ENCODE data around the gene ZCCHC18. TPM values are rescaled to one million over a fixed set of nuclear protein-coding genes. Genes with fewer than 3 reads are reported as not detected.
"Not testable (repeated sequence)": the region's sequence is repeated elsewhere in the genome, so short reads cannot be mapped to it uniquely, and the experiment has no call there.

The ZCCHC18 gene
- 6.1 TPM for polyA plus RNA-seq (ENCODE audit: insufficient read length)
- long read RNA-seq, donor 1, result 0 reads
- long read RNA-seq, donor 2, result 0 reads
- long read RNA-seq, donor 3, partial matches to known transcripts, result 0 of 2 reads
- long read RNA-seq, donor 3, other reads (novel, unspliced or antisense), result 0 of 2 reads
- long read RNA-seq, donor 4, result 0 reads
- long read RNA-seq, donor 5, partial matches to known transcripts, result 0 of 2 reads
- long read RNA-seq, donor 5, other reads (novel, unspliced or antisense), result 0 of 2 reads
- long read RNA-seq, donor 6, partial matches to known transcripts, result 0 of 1 reads
- long read RNA-seq, donor 6, other reads (novel, unspliced or antisense), result 0 of 1 reads
- long read RNA-seq, donor 7, partial matches to known transcripts, result 0 of 2 reads
- long read RNA-seq, donor 7, other reads (novel, unspliced or antisense), result 0 of 2 reads
- long read RNA-seq, donor 8, partial matches to known transcripts, result 0 of 9 reads
- long read RNA-seq, donor 8, other reads (novel, unspliced or antisense), result 8 of 9 reads

DNA sequence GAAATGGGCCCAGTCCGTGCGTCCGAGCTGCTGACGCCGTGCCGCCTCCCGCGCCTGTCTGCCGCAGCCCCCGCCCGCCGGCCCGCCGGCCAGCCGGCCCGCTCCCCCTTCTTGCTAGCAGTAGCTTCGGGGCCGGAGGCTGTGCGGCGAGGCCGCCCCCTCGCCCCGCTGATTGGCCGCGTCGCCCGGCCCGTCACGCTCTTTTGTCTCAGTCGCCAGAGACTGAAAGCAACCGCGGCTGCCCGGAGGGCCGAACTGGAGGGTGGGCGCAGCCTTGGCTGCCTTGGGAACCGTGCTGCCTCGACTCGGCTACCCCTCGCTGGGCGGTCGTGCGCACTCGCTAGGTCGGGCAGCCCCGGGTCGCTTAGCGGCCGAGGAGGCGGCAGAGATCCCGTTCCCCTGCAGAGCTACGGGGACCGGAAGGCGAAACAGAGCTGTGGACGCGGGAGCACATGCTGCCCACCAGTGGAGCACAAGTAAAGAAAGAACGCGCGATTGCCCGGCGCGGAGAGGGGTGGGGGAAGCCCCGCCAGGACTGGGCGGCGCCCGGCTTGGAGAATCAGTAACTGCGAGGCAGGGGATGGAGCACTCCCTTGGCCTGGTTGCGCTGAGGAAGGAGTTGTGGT is at the start of gene ZCCHC18:
Gene ZCCHC18 (plus strand): TSS at position 198 of the 626 bp plus-strand sequence. CDS start 1,589 bp downstream, outside the sequence.
- DNase-seq, result peak; percentile 53

DNA sequence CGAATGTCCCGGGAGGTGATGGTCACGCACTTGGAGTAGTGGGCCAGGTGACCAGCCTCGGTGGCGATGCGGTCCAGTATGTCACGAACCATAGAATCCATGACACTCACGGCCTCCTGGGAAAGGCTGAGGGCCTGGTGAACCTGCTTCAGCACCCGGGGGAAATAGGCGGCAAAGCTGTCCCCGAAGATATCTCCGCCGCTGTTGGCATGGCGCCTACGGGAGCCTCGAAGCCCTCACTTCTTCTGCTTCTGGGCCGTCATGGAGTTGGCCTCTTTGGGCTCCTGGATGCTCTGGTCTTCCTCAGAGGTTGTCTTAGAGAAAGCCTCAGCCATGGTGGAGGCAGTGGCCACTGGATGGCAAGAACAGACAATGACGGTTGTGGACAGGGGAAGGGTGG is 49.7 kb upstream of the ZCCHC18 start:
- not testable (repeated sequence) for DNase-seq

DNA sequence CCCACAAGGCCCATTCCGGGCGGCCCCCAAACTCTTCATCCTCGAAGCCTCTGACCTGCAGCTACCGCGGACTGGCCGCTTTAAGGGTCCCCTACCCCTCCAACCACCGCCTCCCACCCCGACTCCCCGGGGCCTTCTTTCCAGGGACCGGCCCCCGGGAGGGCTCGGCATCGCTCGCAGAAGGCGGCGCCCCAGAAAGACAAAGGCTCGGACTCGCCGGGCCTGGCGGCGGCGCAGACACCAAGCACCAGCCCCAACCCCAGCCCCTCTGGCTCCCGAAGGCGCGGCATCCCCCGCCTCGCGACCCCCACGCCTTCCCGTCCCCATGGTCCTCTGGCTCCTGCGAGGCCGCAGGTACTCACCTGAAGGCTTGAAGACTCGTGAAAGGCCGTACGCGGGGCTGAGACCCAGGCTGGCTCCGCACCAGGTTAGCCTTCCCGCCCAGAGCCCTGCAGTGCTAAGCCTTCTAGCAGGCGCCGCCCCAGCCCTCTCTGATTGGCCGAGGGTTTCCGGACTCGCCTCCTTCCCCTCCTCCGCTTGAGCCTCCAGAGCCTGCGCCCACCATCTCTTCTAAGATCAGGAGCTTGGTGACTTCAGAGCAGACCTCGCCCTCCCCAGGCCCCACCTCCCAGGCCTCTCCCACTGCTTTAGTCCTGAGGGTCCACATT is 36.4 kb upstream of the ZCCHC18 start, which contains the start of gene TMSB15C:
Gene TMSB15C (minus strand): TSS at position 459 of the 668 bp plus-strand sequence.
- not testable (repeated sequence) for DNase-seq

DNA sequence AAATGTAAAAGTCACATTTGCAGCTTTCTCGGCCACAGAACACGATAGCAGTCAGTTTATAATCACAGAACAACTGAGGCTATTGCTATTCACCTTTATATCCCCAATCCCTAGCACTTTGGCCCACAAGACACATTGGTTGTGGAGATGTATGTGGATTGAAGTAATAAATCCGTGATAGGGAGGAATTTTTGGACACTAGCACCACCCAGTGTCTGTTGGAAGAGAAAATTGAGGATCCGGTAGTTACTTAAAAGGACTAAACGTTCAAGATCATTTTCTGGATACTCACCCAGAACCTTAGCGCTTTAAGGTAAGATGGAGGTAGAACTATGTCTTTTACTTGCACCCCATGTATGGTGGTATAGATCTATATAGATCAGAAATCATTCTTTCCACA is 34.5 kb upstream of the ZCCHC18 start:
- DNase-seq, result not testable (repeated sequence)

DNA sequence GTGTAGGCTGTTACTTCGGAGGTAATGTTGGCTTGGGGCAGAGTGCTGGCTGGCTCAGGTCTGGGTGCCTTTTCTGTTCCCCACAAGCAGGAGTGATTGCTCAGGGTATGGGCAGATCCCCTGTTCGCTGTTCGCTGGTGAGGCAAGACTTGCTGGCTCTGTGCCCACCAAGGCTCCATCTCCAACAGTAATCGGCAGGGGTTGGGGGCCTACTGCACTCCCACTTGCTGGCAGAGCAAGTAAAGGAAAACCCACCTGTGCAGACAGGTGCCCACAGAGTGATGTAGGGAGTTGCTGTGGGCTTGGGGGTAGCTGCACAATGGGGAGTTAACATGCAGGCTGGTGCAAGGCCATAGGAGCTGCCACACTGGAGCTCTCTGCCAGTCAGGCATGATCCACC is 28.3 kb upstream of the ZCCHC18 start:
- no peak for DNase-seq

DNA sequence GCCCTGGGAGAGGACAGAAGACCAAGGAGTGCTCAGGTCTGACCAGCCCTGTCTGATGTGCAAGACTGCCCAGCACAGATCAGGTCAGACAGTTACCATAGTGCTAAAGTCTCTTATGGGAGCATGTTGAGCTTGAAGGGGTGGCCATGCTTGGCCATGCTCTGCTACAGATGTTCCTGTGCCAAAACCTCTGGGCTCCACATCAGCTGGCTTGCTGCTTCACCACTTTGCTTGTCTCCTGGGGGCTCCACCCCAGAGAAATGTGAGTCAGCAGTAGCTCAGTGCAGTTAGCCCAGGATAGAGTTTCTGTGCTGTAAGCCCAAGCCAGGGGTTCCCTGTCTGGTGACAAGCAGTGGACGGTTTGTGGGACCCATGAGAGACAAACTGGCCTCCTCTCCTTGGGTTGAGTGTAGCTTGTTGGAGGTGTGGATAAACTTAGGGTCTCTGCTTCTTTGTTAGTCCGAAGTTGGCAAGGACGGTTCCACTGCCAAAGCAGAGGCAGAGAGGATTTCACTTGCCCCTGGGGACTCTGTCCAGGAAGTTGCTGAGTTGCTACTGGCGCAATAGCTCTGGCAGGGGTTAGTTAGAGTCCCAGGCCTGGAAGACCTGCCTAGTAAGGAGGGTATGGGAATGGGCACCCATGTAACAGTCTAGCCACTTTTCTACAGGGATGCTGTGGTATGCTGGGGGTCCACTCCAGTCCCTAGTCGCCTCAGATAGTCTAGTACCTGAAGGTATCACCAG is 27.6 kb upstream of the ZCCHC18 start:
- no peak for DNase-seq

DNA sequence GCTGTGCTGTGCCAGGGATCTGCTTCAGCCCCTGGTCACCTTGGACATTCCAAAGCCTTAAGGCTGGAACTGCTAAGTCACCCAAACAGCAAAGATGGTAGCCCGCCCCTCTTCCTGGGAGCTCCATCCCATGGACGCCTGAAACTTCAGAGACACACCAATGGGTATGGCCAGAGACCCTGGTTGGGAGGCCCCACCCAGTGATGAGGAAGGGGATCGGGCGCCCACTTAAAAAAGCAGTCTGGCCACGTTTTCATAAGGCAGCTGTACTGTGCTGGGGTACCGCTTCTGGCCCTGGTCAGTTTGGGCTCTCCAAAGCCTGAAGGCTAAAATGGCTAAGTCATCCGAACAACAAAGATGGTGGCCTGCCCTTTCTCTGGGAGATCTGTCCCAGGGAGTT is 26.8 kb upstream of the ZCCHC18 start:
- DNase-seq, result no peak

DNA sequence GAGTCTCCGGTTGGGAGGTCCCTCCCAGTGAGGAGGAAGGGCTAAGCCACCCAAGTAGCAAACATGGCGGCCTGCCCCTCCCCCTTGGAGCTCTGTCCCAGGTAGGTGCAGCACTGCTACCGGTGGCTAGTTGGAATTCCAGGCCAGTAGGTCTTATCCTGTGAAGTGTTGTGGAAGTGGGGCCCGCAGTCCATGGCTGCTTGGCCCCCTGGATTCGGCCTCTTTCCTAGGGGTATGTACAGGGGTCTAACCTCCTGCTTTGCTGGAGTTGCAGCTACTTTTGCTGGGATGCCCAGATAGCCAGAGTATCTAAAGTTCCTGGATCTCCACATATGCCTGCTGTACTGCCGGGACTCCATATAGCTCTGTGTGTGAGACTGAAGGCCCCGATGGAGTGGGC is 26.4 kb upstream of the ZCCHC18 start:
- DNase-seq, result no peak

DNA sequence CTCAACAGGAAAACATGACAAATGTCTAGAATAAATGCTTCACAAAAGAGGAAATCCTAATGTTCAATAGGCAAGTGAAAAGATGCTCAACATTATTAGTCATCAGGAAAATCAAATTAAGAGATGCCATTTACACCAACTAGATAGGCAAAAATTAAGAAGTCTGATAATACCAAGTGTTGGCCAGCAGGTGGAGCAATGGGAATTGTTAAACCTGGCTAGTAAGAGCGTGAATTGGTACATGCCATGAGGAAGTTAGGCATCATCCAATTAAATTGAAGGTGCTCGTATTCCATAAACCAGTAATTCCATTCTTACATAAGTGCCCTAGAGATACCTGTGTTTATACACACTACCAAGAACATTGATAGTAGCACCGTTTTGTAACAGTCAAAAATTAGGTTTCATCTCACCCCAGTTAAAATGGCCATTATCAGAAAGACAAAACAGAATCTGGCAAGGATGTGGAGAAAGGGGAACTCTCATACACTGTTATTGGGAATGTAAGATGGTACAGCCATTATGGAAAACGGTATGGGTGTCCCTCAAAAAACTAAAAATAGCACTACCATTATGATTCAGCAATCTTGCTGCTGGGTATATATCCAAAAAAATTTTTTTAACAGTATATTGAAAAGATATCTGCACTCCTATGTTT is 14.0 kb upstream of the ZCCHC18 start:
- DNase-seq, result peak; percentile 57

DNA sequence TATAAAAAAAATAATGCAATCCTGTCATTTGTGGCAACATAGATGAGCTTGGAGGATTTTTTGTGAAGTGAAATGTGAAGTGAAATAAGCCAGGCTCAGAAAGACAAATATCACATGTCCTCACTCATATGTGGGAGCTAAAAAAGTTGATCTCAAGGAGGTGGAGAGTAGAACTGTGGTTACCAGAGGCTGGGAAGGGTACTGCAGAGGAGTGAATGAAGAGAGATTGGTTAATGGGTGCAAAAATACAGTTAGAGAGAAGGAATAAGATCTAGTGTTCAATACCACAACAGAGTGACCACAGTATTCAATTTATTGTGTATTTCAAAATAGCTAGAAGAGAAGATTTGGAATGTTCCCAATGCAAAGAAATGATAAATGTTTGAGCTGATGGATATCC is 13.4 kb upstream of the ZCCHC18 start:
- no peak for DNase-seq

DNA sequence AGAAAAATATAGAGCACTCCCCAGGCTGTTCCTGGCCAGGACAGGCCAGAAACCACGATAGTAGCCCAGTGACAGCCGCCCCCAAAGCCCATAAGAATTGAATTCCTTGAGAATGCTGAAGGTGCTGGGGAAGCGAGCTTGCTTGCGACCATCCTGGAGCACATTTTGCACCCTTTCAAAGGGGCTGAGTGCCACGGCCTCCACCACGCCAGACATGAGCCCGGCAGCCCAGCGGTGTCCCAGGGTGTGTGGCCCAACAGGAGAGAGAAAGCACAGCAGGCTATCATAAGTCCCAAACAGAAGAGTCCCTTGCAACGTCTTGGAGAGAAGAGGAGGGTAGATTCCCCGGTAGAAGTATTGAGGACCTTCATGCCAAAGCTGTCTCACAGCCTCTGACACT is 7.6 kb upstream of the ZCCHC18 start:
- no peak for DNase-seq

DNA sequence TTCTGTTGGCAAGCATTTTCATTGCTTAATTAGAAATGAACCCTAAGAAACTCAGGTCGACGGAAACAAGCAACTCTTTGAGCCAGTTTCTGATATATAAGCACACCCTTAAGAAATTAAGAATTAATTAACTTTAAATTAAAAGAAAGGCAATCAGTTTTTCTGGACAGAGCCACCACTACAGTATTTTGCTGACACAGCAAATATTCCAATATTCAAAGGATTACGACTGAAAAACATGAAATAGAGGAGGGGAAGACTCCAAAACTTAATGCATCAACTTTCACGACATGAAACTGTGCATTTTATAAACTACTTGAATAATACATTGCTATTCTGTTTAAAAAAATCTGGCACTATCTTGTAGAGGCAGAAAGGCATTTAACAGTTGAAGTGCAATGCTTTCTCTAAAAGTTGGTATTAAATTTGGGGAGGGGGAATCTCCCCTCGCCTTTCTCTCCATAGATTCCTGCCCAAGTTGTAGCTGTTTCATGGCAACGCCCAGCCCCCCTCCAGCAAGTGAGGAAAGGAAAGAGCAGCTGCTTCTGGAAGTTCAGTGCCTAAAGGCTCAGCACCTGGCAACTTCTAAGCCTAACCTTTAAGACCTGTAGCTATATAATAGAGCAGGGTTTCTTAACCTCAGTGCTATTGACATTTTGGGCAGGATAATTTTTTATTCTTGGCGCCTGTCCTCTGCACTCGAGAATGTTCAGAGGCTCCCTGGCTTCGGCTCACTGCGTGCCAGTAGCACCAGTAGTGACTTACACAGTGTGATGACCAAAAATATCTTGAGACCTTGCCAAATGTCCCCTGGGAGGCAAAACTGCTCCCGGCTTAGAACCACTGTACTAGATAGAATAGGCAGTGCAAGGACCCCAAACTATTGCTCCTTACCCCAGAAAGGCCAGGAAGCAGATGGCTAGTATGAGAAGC is 6.7 kb upstream of the ZCCHC18 start:
- DNase-seq, result no peak

DNA sequence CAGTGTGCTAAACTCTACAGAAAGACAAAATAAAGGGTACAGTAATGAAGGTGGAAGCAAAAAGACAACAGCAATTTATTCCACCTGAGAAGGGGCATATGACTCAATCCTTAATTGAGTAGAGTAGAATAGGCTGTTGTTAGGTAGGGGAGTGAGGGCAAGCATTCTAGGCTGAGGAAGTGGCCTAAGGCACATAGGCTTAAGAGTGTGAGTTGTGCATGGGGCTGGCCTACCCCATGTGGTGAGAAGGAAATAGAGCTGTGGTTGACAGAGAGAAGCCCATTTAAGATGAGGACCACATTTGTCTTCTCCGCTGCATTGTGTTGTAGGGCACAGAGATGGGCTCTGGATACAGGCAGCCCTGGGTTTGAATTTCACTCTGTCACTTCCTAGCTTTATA is 3.4 kb upstream of the ZCCHC18 start:
- no peak for DNase-seq

DNA sequence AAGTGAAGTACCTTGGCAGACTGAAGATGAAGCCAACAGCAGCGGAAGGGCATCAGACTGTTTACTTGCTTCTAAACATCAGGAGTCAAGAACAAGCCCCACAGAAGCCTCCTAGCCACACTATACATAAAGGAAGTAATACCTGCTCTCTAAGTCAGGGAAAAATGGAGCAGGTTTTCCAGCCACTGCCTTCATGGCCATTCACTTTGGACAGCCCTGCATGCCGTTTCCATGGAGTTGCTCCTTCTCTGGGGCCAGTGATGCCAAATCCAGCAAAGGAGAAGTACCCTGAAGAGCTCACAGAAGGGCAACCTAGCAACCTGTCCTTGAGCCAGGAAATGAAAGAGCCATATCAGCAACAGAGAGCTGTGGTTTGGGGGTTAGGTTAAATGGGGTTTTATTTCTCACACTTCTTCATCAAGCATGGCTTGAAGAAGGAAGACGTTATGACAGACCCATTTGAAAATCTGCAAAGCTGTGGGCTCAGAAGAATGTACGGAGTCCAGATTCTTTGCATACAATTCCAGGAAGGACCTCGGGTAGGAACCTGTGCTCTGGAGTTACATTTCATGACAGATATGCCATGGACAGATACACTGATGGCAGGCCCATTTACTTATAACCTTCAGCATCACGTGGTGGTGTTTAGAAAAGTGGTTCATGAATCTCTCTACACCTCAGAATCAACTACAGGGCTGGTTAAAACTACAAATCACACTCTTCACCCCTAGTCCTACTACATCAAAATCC is 1.7 kb upstream of the ZCCHC18 start:
- not testable (repeated sequence) for DNase-seq

DNA sequence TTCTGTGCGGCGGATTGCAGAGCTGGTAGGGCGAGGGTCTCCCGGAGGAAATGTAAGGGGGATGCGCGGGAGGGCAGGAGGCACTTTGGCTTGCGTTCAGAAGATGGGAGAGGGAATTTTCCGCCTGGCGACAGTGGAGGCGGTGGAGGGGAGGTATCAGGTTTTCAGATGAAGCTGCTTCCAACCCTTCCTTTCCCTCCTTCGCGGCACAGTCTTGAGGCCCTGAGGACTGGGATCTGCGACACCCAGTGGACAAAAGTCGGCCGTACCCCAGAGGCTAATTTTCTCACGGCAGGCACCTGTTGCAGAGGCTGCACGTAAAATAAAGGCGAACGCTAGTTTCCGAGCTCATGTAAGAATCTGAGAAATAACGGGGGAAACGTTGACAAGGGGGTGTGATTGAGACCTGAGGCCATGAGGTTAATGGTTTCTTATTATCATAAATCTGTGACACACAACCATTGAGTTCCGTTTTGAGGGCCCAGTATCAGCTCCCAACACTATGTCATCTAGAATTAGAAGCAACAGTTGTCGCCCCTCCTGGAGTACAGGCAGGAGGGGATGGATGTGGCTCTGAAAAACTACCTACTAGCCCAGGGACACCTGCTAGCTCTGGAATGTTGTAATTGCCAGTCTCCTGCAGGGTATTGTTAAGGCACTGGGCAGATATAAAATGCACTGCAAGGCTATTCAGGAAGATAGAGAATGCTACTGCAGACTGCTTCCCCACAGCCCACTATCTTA is 1.1 kb downstream of the ZCCHC18 start:
- DNase-seq, result peak; percentile 58

DNA sequence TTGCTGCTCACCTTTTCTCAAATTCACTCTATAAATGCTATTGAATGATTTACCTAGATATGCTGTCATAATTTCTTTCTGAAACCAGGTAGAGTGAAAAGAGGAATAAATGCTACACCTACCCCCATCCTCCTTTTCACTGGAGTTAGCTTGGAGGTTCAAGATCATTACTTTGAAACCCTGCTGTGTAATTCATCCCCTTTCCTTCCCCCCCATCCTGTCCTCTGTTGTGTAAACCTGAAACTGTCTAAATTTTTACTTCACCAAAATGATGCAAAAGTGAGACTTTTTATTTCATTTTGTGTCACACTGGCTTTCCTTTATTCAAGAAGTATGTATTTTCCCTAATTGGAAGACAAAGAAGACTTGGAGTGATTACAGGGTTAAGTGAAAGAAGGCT is 5.4 kb downstream of the ZCCHC18 start:
- no peak for DNase-seq

DNA sequence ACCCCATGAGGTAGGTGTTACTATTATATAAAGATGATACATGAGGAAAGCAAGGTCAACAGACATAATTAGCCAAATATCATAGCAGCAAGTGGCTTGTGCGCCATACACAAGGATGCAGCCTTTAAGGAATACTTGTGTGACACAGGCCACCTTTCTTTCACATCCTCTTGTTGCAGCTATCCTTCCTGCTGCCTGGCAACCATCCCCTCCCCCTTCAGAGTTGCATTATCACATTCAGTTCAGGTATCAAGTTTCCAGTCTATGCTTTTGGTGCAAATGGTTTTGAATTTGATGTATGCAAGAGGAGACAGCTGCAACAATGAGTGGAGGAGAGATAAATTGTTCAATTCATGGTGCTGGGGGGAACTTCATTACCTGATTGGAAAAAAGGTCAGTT is 6.4 kb downstream of the ZCCHC18 start:
- DNase-seq, result no peak

DNA sequence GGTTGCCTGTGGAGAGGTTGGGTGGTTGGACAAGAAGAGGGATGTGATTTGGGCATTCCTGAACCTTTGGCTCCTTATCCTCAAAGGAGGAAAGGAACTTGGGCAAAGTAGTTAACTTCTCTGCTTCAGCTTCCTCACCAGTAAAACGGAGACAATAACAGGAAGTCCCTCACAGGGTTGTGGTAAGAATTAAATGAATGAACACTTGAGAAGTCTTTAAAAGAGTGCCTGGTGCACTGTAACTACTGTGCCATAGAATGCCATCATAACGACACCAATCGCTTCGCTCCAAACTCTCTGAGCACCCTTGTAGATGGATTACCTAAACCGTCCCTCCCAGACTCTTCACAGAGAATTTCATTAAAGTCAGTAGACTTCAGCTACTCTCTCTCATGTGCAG is 10.5 kb downstream of the ZCCHC18 start:
- no peak for DNase-seq

DNA sequence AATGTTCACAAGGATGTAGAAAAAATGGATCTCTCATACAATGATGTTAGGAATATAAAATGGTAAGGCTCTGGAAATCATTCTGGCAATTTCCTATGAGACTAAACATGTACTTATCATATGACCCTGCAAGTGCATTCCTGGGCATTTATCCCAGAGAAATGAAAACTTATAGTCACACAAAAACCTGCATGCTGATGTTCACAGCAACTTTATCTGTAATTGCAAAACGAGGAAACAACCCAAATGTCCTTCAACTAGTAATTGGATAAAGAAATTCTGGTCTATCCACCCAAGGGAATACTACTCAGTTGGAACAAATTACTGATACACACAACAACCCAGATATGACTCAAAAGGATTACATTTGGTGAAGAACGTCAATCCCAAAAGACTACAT is 14.5 kb downstream of the ZCCHC18 start:
- no peak for DNase-seq

Data from left kidney (tissue), 8 donors.